ENCODE results near the gene ZFAND2B.

The ZFAND2B gene

GRCh38 chr2:219220652-219221402, 14.2 kb downstream of the ZFAND2B start:
- DNase-seq: no peak

GRCh38 chr2:219221957-219222518, 15.5 kb downstream of the ZFAND2B start:
- DNase-seq: peak in 1 of 56 donors; percentile 2

GRCh38 chr2:219223831-219224610, 17.4 kb downstream of the ZFAND2B start:
- no peak for DNase-seq

GRCh38 chr2:219225350-219225749, 18.8 kb downstream of the ZFAND2B start:
- no peak for DNase-seq

GRCh38 chr2:219228041-219228910, 21.7 kb downstream of the ZFAND2B start:
- DNase-seq: peak in 1 of 56 donors; percentile 45

GRCh38 chr2:219228911-219229304, 22.3 kb downstream of the ZFAND2B start:
- peak in 1 of 56 donors; percentile 44 for DNase-seq

GRCh38 chr2:219229305-219230058, 22.9 kb downstream of the ZFAND2B start, which contains the start of the genes ANKZF1 and ATG9A:
Gene ANKZF1 (plus strand): TSS chr2:219229806. CDS start chr2:219230258, 452 bp downstream.
Gene ATG9A (minus strand): TSS chr2:219229636. CDS start chr2:219228024, 1,612 bp downstream.
- DNase-seq: peak; percentile 53 to 99 (median 98)

- peak in 3 of 56 donors; percentile 17 to 52 (median 51) for DNase-seq
Measured at GRCh38 chr2:219230059-219230540, 23.5 kb downstream of the ZFAND2B start.

- no peak for DNase-seq
Measured at GRCh38 chr2:219234331-219234730, 27.7 kb downstream of the ZFAND2B start.

GRCh38 chr2:219243291-219243761, 36.7 kb downstream of the ZFAND2B start:
- no peak for DNase-seq

GRCh38 chr2:219244789-219245147, 38.2 kb downstream of the ZFAND2B start:
- no peak for DNase-seq

- DNase-seq: peak; percentile 61 to 96 (median 85)
Measured at GRCh38 chr2:219245148-219245898, 38.7 kb downstream of the ZFAND2B start, which contains the start of the genes GLB1L and STK16. Gene GLB1L (minus strand): TSS chr2:219245444. CDS start chr2:219243573, 1,871 bp downstream. Gene STK16 (plus strand): TSS chr2:219245479. CDS start chr2:219246000, 521 bp downstream.

- no peak for DNase-seq
Measured at GRCh38 chr2:219245899-219246230, 39.3 kb downstream of the ZFAND2B start.

- DNase-seq: no peak
Measured at GRCh38 chr2:219246559-219246958, 40.0 kb downstream of the ZFAND2B start.

GRCh38 chr2:219247678-219248642, 41.4 kb downstream of the ZFAND2B start:
- DNase-seq: no peak

GRCh38 chr2:219248845-219249202, 42.2 kb downstream of the ZFAND2B start:
- DNase-seq: no peak

- peak in 47 of 56 donors; percentile 7 to 75 (median 47) for DNase-seq
Measured at GRCh38 chr2:219249203-219249980, 42.8 kb downstream of the ZFAND2B start.

Measured in amygdala (tissue), 56 donors.